GM12891 (cell line): ENCODE results near the gene ARMH1.

Experiments used
- POLR2A ChIP-seq: IDR thresholded peaks from 2 replicates; pipeline ENCODE4 v1.6.1; 2011; ENCODE audit warnings: low read depth, low read length, control low read depth
- POLR2AphosphoS5 ChIP-seq: IDR thresholded peaks from 2 replicates; pipeline ENCODE4 v1.6.1; 2011; ENCODE audit warnings: low read depth, low read length, control low read depth
- SPI1 ChIP-seq: IDR thresholded peaks from 2 replicates; pipeline ENCODE4 v1.6.1; 2011; ENCODE audit warnings: low read depth, low read length, control low read depth
- TAF1 ChIP-seq: IDR thresholded peaks from 2 replicates; pipeline ENCODE4 v1.6.1; 2011; ENCODE audit warnings: low read depth, low read length, control low read depth

DNA sequence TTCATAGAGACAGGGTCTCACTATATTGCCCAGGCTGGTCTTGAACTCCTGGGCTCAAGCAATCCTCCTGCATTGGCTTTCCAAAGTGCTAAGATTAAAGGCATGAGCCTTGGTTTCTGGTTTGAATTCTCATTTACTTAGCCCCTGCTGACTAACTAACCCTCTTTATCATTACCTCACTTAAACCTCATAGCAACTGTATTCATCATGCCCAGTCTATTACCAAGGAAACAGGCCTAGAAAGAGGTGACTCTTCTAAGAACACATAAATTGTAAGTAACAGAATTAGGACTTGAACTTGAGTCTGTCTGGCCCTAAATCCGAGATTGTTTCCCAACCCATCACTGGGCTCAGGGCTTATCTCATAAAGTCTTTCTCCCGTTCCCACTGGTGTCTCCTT, 44.4 kb upstream of the ARMH1 start:
- no peak for TF ChIP-seq POLR2AphosphoS5
- no peak for TF ChIP-seq SPI1
- TF ChIP-seq POLR2A, result no peak
- no peak for TF ChIP-seq TAF1
